ENCODE data around the gene CFAP46. TPM values are rescaled to one million over a fixed set of nuclear protein-coding genes. Genes with fewer than 3 reads are reported as not detected.

The CFAP46 gene
- total and polyA plus RNA-seq, 2 experiments from 2014 or later: 3.1 to 5.4 TPM

GRCh38 chr10:132970641-132971438 is 28.5 kb upstream of the CFAP46 start:
- Mint-ChIP-seq H3K4me3 (no peak overlapping the region), H3K27me3 (ENCODE audit: insufficient read depth, low read depth, poor library complexity) (peaks cover 13% of the 10 kb centered on the region), H3K27ac (no peak overlapping the region), H3K4me1 (peaks cover 25% of the 10 kb centered on the region), H3K9me3 (no peaks in the 10 kb centered on the region), H3K36me3 (ENCODE audit: low read depth) (no peaks in the 10 kb centered on the region)
- H3K79me2 ChIP-seq (replicated peaks; ENCODE audit: insufficient read depth): no peaks in the 10 kb centered on the region
- peak overlapping the region; percentile 99 for H2AFZ ChIP-seq
- H3K9me2 ChIP-seq (ENCODE audit: insufficient read depth): no peaks in the 10 kb centered on the region
- H3K36me3 ChIP-seq (ENCODE audit: insufficient read depth): no peaks in the 10 kb centered on the region
- H3K27ac ChIP-seq (ENCODE audit: low read depth): no peak overlapping the region
- H3K4me3 ChIP-seq: no peak overlapping the region
- H3F3A ChIP-seq (replicated peaks; ENCODE audit: low read depth): no peaks in the 10 kb centered on the region
- TF ChIP-seq ZNF331 (CRISPR knock-in tag; IDR thresholded peaks at IDR 0.05; ENCODE audit: low read depth): no peak
- no peak for TF ChIP-seq ZNF114 (CRISPR knock-in tag; IDR thresholded peaks at IDR 0.05)
- no peak for TF ChIP-seq STAT1 (IDR thresholded peaks at IDR 0.05; ENCODE audit: unreplicated experiment)
- no peak for TF ChIP-seq POLR2AphosphoS5 (IDR thresholded peaks at IDR 0.05; ENCODE audit: low read depth)
- TF ChIP-seq, protein P1, sequence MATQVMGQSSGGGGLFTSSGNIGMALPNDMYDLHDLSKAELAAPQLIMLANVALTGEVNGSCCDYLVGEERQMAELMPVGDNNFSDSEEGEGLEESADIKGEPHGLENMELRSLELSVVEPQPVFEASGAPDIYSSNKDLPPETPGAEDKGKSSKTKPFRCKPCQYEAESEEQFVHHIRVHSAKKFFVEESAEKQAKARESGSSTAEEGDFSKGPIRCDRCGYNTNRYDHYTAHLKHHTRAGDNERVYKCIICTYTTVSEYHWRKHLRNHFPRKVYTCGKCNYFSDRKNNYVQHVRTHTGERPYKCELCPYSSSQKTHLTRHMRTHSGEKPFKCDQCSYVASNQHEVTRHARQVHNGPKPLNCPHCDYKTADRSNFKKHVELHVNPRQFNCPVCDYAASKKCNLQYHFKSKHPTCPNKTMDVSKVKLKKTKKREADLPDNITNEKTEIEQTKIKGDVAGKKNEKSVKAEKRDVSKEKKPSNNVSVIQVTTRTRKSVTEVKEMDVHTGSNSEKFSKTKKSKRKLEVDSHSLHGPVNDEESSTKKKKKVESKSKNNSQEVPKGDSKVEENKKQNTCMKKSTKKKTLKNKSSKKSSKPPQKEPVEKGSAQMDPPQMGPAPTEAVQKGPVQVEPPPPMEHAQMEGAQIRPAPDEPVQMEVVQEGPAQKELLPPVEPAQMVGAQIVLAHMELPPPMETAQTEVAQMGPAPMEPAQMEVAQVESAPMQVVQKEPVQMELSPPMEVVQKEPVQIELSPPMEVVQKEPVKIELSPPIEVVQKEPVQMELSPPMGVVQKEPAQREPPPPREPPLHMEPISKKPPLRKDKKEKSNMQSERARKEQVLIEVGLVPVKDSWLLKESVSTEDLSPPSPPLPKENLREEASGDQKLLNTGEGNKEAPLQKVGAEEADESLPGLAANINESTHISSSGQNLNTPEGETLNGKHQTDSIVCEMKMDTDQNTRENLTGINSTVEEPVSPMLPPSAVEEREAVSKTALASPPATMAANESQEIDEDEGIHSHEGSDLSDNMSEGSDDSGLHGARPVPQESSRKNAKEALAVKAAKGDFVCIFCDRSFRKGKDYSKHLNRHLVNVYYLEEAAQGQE (IDR thresholded peaks at IDR 0.05; ENCODE audit: unreplicated experiment): no peak
- DNase-seq (ENCODE audit: low spot score) (no peak), ATAC-seq (peak; percentile 10)
- H3K4me2 ChIP-seq: peak overlapping the region; percentile 43; the same call in 1 of the 2 replicates
- no peaks in the 10 kb centered on the region for H3K27me3 ChIP-seq (ENCODE audit: insufficient read depth)
- H3K4me1 ChIP-seq (ENCODE audit: insufficient read depth): peaks cover 7% of the 10 kb centered on the region
- no peaks in the 10 kb centered on the region for H4K20me1 ChIP-seq (replicated peaks; ENCODE audit: insufficient read depth)

DNA sequence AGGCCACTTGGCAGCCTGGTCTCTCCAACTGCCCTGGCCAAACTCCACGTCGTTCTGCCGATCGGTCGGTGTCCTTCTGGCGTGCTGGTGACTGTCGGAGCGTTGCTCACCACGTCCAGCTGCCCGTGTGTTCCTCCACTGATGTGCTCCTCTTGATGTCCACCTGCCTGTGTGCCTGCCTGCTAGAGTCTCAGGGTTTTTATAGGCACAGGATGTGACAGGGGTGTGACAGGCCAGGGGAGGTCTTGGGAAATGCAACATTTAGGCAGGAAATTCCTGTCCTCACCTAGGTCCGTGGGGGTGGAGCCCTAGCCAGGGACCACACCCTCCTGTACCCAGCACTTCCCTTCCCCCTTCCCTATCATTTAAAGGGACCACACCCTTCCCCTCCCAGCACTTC is 25.2 kb upstream of the CFAP46 start:
- TF ChIP-seq EZH2 (IDR thresholded peaks at IDR 0.05; ENCODE audit: low read depth, unreplicated experiment): no peak
- TF ChIP-seq, protein P2, sequence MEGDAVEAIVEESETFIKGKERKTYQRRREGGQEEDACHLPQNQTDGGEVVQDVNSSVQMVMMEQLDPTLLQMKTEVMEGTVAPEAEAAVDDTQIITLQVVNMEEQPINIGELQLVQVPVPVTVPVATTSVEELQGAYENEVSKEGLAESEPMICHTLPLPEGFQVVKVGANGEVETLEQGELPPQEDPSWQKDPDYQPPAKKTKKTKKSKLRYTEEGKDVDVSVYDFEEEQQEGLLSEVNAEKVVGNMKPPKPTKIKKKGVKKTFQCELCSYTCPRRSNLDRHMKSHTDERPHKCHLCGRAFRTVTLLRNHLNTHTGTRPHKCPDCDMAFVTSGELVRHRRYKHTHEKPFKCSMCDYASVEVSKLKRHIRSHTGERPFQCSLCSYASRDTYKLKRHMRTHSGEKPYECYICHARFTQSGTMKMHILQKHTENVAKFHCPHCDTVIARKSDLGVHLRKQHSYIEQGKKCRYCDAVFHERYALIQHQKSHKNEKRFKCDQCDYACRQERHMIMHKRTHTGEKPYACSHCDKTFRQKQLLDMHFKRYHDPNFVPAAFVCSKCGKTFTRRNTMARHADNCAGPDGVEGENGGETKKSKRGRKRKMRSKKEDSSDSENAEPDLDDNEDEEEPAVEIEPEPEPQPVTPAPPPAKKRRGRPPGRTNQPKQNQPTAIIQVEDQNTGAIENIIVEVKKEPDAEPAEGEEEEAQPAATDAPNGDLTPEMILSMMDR (conservative IDR thresholded peaks at IDR 0.05; ENCODE audit: low read depth in 2 of 2): no peak
- no peak for TF ChIP-seq CREB1 (CRISPR knock-in tag; IDR thresholded peaks at IDR 0.05; ENCODE audit: low read depth)
- TF ChIP-seq ETS1 (IDR thresholded peaks at IDR 0.05): no peak
- no peak for TF ChIP-seq JUNB (IDR thresholded peaks at IDR 0.05; ENCODE audit: unreplicated experiment)
- TF ChIP-seq POLR2AphosphoS5 (IDR thresholded peaks at IDR 0.05; ENCODE audit: low read depth): no peak
- TF ChIP-seq ZNF114 (CRISPR knock-in tag; IDR thresholded peaks at IDR 0.05): no peak
- H3K79me2 ChIP-seq (replicated peaks; ENCODE audit: insufficient read depth): no peaks in the 10 kb centered on the region
- ATAC-seq: no peak
- H3K4me3 ChIP-seq: no peak overlapping the region
- Mint-ChIP-seq H3K9me3 (no peaks in the 10 kb centered on the region; the same call in 2 of the 3 replicates), H3K27ac (no peak overlapping the region), H3K4me1 (peaks cover 27% of the 10 kb centered on the region), H3K36me3 (ENCODE audit: low read depth) (peaks cover 4% of the 10 kb centered on the region; the same call in 1 of the 3 replicates), H3K4me3 (no peak overlapping the region), H3K27me3 (ENCODE audit: insufficient read depth, low read depth, poor library complexity) (peaks cover 15% of the 10 kb centered on the region)
- no peaks in the 10 kb centered on the region for H3K27me3 ChIP-seq (ENCODE audit: insufficient read depth)
- no peaks in the 10 kb centered on the region for H3K36me3 ChIP-seq (ENCODE audit: insufficient read depth)
- no peaks in the 10 kb centered on the region for H3F3A ChIP-seq (replicated peaks; ENCODE audit: low read depth)
- no peaks in the 10 kb centered on the region for H4K20me1 ChIP-seq (replicated peaks; ENCODE audit: insufficient read depth)
- H3K4me2 ChIP-seq: no peak overlapping the region
- H3K27ac ChIP-seq (ENCODE audit: low read depth): no peak overlapping the region
- DNase-seq (ENCODE audit: low spot score): no peak
- H3K9me2 ChIP-seq (ENCODE audit: insufficient read depth): no peaks in the 10 kb centered on the region
- H2AFZ ChIP-seq: no peak overlapping the region
- H3K4me1 ChIP-seq (ENCODE audit: insufficient read depth): peaks cover 7% of the 10 kb centered on the region
